HG02610 (cell line): ENCODE measurements around the gene SERPING1.
"Not testable (repeated sequence)": the region's sequence is repeated elsewhere in the genome, so short reads cannot be mapped to it uniquely, and the experiment has no call there.

Experiments
- ATAC-seq: cut with Tn5 transposase; IDR thresholded peaks from one replicate; pipeline ENCODE4 v1.9.1; 2021; ENCODE audit warnings: mild to moderate bottlenecking, moderate library complexity; ENCODE audit not compliant: unreplicated experiment

SERPING1 gene

DNA sequence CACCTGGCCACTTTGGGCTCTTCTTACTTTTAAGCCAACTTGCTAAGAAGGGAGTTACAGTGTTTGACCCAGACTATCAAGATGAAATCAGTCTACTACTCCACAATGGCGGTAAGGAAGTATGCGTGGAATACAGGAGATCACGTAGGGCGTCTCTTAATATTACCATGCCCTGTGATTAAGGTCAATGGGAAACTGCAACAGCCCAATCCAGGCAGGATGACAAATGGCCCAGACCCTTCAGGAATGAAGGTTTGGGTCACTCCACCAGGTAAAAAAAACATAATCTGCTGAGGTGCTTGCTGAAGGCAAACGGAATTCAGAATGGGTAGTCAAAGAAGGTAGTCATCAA, 53.2 kb downstream of the SERPING1 start:
- no peak for ATAC-seq

DNA sequence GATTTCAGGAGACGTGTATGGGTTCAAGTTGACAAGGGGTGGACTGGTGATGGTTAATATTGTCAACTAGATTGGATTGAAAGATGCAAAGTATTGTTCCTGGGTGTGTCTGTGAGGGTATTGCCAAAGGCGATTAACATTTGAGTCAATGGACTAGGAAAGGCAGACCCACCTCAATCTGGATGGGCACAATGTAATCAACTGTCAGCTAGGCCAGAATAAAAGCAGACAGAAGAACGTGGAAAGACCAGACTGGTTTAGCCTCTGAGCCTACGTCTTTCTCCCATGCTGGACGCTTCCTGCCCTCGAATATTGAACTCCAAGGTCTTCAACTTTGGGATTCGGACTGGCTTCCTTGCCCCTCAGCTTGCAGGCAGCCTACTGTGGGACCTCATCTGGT, 53.9 kb downstream of the SERPING1 start:
- no peak for ATAC-seq

DNA sequence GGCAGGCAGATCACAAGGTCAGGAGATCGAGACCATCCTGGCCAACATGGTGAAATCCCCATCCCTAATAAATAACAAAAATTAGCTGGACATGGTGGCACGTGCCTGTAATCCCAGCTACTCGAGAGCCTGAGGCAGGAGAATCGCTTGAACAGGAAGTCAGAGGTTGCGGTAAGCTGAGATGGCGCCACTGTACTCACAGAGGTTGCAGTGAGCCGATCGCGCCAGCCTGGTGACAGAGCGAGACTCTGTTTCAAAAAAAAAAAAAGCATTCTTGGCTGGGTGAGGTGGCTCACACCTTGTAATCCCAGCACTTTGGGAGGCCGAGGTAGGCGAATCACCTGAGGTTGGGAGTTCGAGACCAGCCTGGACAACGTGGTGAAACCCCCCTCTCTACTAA, 54.7 kb downstream of the SERPING1 start:
- ATAC-seq: not testable (repeated sequence)

DNA sequence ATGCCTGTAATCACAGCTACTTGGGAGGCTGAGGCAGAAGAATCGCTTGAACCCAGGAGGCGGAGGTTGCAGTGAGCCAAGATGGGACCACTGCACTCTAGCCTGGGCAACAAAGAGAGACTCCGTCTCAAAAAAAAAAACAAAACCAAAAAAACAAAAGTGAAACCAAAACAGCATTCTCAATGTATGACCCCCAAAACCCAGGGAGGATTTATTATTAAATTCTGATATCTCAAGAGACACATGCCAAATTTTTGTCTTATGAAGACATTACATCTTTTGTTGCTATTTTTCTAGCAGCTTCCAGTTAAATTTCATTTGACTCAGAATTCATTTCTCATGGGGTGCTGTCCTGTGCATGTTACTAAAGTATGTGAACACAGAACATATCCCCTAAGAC, 55.2 kb downstream of the SERPING1 start:
- no peak for ATAC-seq

DNA sequence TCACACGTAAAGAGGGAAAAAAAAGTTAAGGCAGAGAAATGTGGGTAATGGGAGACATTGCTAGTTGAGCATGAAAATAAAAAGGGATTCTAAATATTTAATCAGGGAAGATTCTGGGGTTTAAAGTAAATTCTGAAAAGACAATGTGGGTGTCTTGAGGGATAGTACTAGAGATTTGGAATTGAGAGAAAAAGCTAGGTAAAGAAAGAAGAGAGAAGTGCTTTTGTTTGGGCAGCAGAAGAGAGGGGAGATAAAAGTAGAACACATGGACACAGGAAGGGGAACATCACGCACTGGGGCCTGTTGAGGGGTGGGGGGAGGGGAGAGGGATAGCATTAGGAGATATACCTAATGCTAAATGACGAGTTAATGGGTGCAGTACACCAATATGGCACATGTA, 55.7 kb downstream of the SERPING1 start:
- no peak for ATAC-seq

DNA sequence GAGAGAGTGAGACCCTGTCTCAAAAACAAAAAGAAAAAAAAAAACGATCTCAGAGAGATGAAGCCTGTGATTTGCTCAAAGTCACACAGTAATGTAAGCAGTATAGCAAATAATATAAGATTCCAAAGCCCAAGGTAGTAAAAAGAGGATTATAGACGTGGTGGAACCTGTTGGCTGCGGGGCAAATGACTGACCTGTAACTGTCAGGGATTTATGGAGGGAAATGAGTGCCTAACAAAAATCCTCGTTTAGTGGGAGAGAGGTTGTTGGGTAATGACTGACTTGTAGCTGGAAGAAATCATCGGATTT, 59.4 kb downstream of the SERPING1 start:
- no peak for ATAC-seq

DNA sequence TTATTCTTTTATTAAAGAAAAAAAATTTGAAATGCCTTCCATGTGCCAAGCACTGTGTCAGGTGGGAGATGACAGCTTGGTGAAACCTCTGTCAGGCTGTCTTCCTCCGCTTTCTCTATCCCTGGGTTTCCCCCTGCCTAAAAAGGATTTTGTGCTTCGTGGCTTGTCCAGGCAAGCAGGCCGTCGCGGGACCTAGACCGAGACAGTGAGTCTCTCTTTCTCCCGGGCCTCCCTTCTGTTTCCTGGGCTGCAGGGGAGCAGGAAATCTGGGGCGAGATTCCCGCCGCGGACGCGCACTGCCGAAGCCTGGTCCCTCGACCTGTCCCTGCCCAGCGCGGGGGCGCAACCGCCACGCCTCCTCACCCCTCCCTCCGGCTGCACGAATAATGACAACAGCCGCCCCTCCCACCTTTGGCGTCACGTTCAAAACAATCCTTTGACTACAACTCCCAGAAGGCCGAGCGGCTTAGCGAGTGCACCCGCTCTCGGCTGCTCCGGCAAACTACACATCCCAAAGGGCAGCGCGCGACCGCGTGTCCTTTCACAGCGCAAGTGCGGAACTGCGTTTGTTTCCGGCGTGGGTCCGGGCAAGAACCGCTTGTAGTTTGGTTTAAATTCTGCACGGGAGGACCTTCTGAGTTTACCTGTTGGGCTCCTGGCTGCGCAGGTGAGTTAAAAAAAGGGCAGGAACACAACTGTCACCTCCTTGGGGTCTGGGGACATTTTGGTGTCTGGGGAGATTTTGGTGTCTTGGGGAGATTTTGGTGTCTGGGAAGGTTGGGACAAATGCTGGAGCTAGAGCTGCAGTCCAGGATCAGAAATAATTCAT, 59.9 kb downstream of the SERPING1 start, which contains the start of gene CLP1:
CLP1 (plus strand) TSS at position 569 of the 829 bp plus-strand sequence. CDS start 1,715 bp downstream, outside the sequence.
- ATAC-seq: peak; percentile 99

DNA sequence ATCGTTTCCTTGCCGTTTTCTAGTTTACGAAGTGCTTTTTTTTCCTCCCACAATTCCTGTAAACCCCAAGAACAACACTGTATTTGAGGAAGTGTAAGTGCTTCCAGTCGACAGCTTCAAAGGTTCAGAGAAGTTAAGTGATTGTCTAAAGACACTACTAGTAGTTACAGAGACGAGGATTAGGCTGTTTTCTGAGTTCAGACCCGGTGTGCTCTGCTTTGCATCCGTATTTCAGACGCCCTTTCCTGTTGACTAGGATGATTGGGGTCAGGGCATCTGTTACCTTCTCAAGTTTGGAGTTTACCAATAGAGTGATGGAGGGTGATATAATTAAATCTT, 60.5 kb downstream of the SERPING1 start:
- no peak for ATAC-seq

DNA sequence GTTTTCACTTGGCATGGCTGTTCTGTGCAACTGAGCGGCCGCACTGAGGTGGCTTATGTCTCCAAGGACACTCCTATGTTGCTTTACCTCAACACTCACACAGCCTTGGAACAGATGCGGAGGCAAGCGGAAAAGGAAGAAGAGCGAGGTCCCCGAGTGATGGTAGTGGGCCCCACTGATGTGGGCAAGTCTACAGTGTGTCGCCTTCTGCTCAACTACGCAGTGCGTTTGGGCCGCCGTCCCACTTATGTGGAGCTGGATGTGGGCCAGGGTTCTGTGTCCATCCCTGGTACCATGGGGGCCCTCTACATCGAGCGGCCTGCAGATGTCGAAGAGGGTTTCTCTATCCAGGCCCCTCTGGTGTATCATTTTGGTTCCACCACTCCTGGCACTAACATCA, 62.2 kb downstream of the SERPING1 start:
- ATAC-seq: no peak

DNA sequence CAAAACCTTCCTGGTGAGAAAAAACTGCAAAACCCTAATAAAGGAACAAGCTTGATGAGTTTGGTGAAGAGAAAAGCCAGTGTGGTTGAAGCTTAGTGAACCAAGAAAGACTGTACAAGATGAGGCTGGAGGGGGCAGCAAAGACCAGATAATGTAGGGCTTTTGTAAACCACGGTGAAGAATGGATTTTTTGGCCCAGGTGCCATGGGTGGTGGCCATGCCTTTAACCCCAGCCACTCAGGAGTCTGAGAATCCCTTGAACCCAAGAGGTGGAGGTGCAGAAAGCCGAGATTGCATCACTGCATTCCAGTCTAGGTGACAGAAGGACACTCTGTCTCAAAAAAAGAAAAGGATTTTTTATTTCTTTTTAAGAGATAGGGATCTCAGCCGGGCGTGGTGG, 65.4 kb downstream of the SERPING1 start:
- no peak for ATAC-seq

DNA sequence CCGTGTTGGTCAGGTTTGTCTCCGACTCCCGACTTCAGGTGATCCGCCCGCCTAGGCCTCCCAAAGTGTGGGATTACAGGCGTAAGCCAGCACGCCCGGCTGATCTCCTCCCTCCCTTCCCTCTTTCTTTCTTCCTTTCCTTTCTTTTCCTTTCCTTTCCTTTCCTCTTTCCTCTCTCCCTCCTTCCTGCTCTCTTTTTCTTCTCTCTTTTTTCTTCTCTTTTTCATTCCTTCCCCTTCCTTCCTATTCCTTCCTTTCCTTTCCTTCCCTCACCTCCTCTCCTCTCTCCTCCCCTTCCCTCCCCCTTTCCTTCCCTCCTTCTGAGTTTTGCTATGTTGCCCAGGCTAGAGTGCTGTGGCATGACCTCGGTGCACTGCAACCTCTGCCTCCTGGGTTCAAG, 66.5 kb downstream of the SERPING1 start:
- ATAC-seq: no peak
